Parathyroid adenoma (tissue), 2 donors: Measurements from ENCODE around the gene ANXA4.
"Not testable (repeated sequence)": the region's sequence is repeated elsewhere in the genome, so short reads cannot be mapped to it uniquely, and the experiment has no call there.

Experiments
- H2AFZ ChIP-seq: fragments of 300-600 bp; sonication (generic); one replicate; pipeline ENCODE4 v1.7.0; 2017; ENCODE audit warnings: antibody characterized with exemption, mild to moderate bottlenecking
- H3K27ac ChIP-seq: fragments of 300-600 bp; sonication (generic); one replicate; pipeline ENCODE4 v1.7.0; 2017
- H3K27me3 ChIP-seq: fragments of 300-600 bp; sonication (generic); one replicate; pipeline ENCODE4 v1.7.0; 2017; ENCODE audit warnings: low read length; ENCODE audit not compliant: control insufficient read depth, insufficient read depth
- H3K36me3 ChIP-seq: fragments of 300-600 bp; sonication (generic); one replicate; pipeline ENCODE4 v1.7.0; 2017; ENCODE audit warnings: low read length; ENCODE audit not compliant: control insufficient read depth, insufficient read depth
- H3K4me1 ChIP-seq: fragments of 300-600 bp; sonication (generic); one replicate; pipeline ENCODE4 v1.7.0; 2017; ENCODE audit warnings: control low read depth
- H3K4me2 ChIP-seq: fragments of 300-600 bp; sonication (generic); one replicate; pipeline ENCODE4 v1.7.0; 2017; ENCODE audit warnings: low read length
- H3K4me3 ChIP-seq: fragments of 300-600 bp; sonication (generic); one replicate; pipeline ENCODE4 v1.7.0; 2017; ENCODE audit warnings: low read depth, low read length
- H3K79me2 ChIP-seq: fragments of 300-600 bp; sonication (generic); one replicate; pipeline ENCODE4 v1.7.0; 2017; ENCODE audit warnings: control low read depth
- H3K9ac ChIP-seq: fragments of 300-600 bp; sonication (generic); one replicate; pipeline ENCODE4 v1.7.0; 2017; ENCODE audit warnings: mild to moderate bottlenecking
- H3K9me3 ChIP-seq: fragments of 300-600 bp; sonication (generic); one replicate; pipeline ENCODE4 v1.7.0; 2017; ENCODE audit warnings: low read length; ENCODE audit not compliant: control insufficient read depth
- TF ChIP-seq, protein P1 (sequence below): fragments of 300-600 bp; sonication (generic); IDR thresholded peaks from one replicate; pipeline ENCODE4 v1.7.0; 2017; ENCODE audit warnings: antibody characterized with exemption, mild to moderate bottlenecking
- donor health status: primary hyperparathyroidism.

ANXA4 gene

DNA sequence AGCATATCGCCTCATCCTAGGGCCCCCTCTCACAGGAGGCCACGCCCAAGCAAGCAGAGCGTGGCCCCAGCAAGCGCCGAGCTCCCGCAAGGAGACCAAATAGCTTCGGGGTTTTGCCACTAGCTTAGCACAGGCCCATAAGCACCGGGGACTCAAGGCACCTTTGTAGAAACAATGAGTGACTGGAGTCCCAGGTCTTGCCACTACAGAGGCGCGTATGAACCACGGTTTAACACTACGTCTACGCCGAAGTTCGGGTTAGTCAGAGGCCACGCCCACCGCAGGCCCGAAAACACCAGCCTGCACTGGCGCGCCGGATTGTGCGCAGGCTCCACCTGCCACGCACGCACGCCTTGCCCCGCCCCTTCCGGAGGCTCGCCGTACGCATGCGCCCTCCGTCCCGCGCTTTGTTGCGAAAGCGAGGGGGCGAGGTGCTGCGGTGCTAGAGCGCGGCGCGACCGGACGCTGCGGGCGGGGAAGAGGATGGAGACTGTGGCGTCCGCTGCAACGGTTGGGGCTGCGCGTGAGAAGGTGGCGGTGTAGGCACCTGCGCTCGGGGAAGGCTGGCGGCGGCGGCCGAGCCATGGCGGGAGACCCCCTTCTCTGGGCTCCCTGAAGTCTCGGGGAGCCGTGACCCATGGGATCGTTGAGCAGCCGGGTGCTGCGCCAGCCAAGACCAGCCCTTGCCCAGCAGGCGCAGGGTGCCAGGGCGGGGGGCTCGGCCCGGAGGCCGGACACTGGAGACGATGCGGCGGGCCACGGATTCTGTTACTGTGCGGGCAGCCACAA lies 87.5 kb downstream of the ANXA4 start, which contains the start of gene GMCL1:
TSS of gene GMCL1 (plus strand) at position 405 of the 789 bp plus-strand sequence. CDS start at position 638, 233 bp downstream.
- peaks cover 7% of the 10 kb centered on the region for H3K79me2 ChIP-seq
- H3K4me3 ChIP-seq, result peak within 1 kb of the TSS; percentile 78
- H3K9me3 ChIP-seq, result no peaks in the 10 kb centered on the region

GRCh38 chr2:69830045-69830905 lies 88.3 kb downstream of the ANXA4 start:
- Histone ChIP-seq H3K79me2 (peaks cover 7% of the 10 kb centered on the region), H3K9ac (no peak overlapping the region), H3K9me3 (no peaks in the 10 kb centered on the region), H3K4me1 (no peaks in the 10 kb centered on the region), H3K27ac (peak overlapping the region; percentile 88), H3K4me2 (peak overlapping the region; percentile 68), H3K36me3 (no peaks in the 10 kb centered on the region), H3K4me3 (peak overlapping the region; percentile 78), H3K27me3 (no peaks in the 10 kb centered on the region), H2AFZ (peak overlapping the region; percentile 68)
- TF ChIP-seq, protein P1, sequence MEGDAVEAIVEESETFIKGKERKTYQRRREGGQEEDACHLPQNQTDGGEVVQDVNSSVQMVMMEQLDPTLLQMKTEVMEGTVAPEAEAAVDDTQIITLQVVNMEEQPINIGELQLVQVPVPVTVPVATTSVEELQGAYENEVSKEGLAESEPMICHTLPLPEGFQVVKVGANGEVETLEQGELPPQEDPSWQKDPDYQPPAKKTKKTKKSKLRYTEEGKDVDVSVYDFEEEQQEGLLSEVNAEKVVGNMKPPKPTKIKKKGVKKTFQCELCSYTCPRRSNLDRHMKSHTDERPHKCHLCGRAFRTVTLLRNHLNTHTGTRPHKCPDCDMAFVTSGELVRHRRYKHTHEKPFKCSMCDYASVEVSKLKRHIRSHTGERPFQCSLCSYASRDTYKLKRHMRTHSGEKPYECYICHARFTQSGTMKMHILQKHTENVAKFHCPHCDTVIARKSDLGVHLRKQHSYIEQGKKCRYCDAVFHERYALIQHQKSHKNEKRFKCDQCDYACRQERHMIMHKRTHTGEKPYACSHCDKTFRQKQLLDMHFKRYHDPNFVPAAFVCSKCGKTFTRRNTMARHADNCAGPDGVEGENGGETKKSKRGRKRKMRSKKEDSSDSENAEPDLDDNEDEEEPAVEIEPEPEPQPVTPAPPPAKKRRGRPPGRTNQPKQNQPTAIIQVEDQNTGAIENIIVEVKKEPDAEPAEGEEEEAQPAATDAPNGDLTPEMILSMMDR, result no peak

More for the DNA sequence above, 87.5 kb downstream of the ANXA4 start, which contains the start of gene GMCL1:
- Histone ChIP-seq H3K27ac (peak within 1 kb of the TSS; percentile 88), H3K36me3 (no peaks in the 10 kb centered on the region), H3K9ac (peak within 1 kb of the TSS; percentile 55), H3K27me3 (no peaks in the 10 kb centered on the region), H3K4me1 (no peaks in the 10 kb centered on the region), H2AFZ (peak within 1 kb of the TSS; percentile 68), H3K4me2 (peak within 1 kb of the TSS; percentile 93)
- TF ChIP-seq, protein P1, result peak; percentile 11

- not testable (repeated sequence) for H3K4me1 ChIP-seq, H3K36me3 ChIP-seq, H3K27ac ChIP-seq, H3K27me3 ChIP-seq, H3K79me2 ChIP-seq, H2AFZ ChIP-seq, H3K9me3 ChIP-seq, H3K9ac ChIP-seq
- Histone ChIP-seq H3K4me2 (peak overlapping the region; percentile 68), H3K4me3 (peak overlapping the region; percentile 78)
These were observed 88.9 kb downstream of the ANXA4 start for GRCh38 chr2:69830906-69831241.

- no peak overlapping the region for H3K27ac ChIP-seq
- H3K4me3 ChIP-seq, result no peak overlapping the region
- no peaks in the 10 kb centered on the region for H3K4me1 ChIP-seq
- no peaks in the 10 kb centered on the region for H3K27me3 ChIP-seq
- no peaks in the 10 kb centered on the region for H3K9me3 ChIP-seq
- TF ChIP-seq, protein P1, result no peak
- H3K4me2 ChIP-seq, result no peak overlapping the region
- H2AFZ ChIP-seq, result no peak overlapping the region
- H3K79me2 ChIP-seq, result peaks cover 7% of the 10 kb centered on the region
- H3K36me3 ChIP-seq, result no peaks in the 10 kb centered on the region
- H3K9ac ChIP-seq, result no peak overlapping the region
These were observed 89.5 kb downstream of the ANXA4 start for GRCh38 chr2:69831354-69831905.

GRCh38 chr2:69833752-69834151 lies 91.8 kb downstream of the ANXA4 start:
- Histone ChIP-seq H3K4me1 (no peaks in the 10 kb centered on the region), H2AFZ (no peak overlapping the region), H3K27me3 (no peaks in the 10 kb centered on the region), H3K9ac (no peak overlapping the region), H3K79me2 (peaks cover 7% of the 10 kb centered on the region), H3K36me3 (no peaks in the 10 kb centered on the region), H3K27ac (no peak overlapping the region), H3K4me2 (no peak overlapping the region), H3K9me3 (no peaks in the 10 kb centered on the region), H3K4me3 (no peak overlapping the region)
- TF ChIP-seq, protein P1, result no peak
